Hepatocyte (in vitro differentiated cells): ENCODE measurements around the gene ZNF548. TPM values are rescaled to one million over a fixed set of nuclear protein-coding genes. Genes with fewer than 3 reads are reported as not detected.
A peak's percentile ranks its signal among the peaks of the same experiment; 100 is the strongest.

ENCODE experiments used
- DNase-seq: peaks from one replicate; pipeline ENCODE4 v3.0.0-alpha.2; 2016; ENCODE audit warnings: low spot score
- H2AFZ ChIP-seq: fragments of 200-600 bp; sonication (generic); 2 replicates; pipeline ENCODE4 v1.6.0; 2016; ENCODE audit warnings: antibody characterized with exemption, mild to moderate bottlenecking
- H3K27ac ChIP-seq: fragments of 200-600 bp; sonication (generic); 2 replicates; pipeline ENCODE4 v1.5.1; 2016; ENCODE audit warnings: mild to moderate bottlenecking
- H3K27me3 ChIP-seq: fragments of 200-600 bp; sonication (generic); 2 replicates; pipeline ENCODE4 v1.6.1; 2016
- H3K36me3 ChIP-seq: fragments of 200-600 bp; sonication (generic); replicated peaks from 2 replicates; pipeline ENCODE4 v1.5.1; 2016; ENCODE audit warnings: low read depth; ENCODE audit not compliant: insufficient read depth
- H3K4me1 ChIP-seq: fragments of 200-600 bp; sonication (generic); 2 replicates; pipeline ENCODE4 v1.5.1; 2016; ENCODE audit warnings: mild to moderate bottlenecking, moderate library complexity; ENCODE audit not compliant: insufficient read depth
- H3K4me2 ChIP-seq: fragments of 200-600 bp; sonication (generic); 2 replicates; pipeline ENCODE4 v1.6.0; 2016
- H3K4me3 ChIP-seq: fragments of 200-600 bp; sonication (generic); 2 replicates; pipeline ENCODE4 v1.5.1; 2016; ENCODE audit warnings: mild to moderate bottlenecking
- H3K79me2 ChIP-seq: fragments of 200-600 bp; sonication (generic); 2 replicates; pipeline ENCODE4 v1.6.0; 2017; ENCODE audit warnings: mild to moderate bottlenecking
- H3K9me2 ChIP-seq: fragments of 200-600 bp; sonication (generic); replicated peaks from 2 replicates; pipeline ENCODE4 v1.6.0; 2017; ENCODE audit warnings: mild to moderate bottlenecking; ENCODE audit not compliant: insufficient read depth
- H3K9me3 ChIP-seq: fragments of 200-600 bp; sonication (generic); 2 replicates; pipeline ENCODE4 v1.5.1; 2016; ENCODE audit warnings: low read depth, mild to moderate bottlenecking
- H4K20me1 ChIP-seq: fragments of 200-600 bp; sonication (generic); 2 replicates; pipeline ENCODE4 v1.6.0; 2016; ENCODE audit warnings: mild to moderate bottlenecking; ENCODE audit not compliant: insufficient read depth, poor library complexity, severe bottlenecking
- EZH2 ChIP-seq: fragments of 200-600 bp; sonication (generic); IDR thresholded peaks from 2 replicates; pipeline ENCODE4 v1.6.1; 2016; ENCODE audit warnings: antibody characterized with exemption, mild to moderate bottlenecking, borderline replicate concordance
- EZH2phosphoT487 ChIP-seq: fragments of 200-600 bp; sonication (generic); IDR thresholded peaks from one replicate; pipeline ENCODE4 v1.6.1; 2018; ENCODE audit warnings: antibody characterized with exemption, mild to moderate bottlenecking, low read depth, moderate library complexity; ENCODE audit not compliant: unreplicated experiment, severe bottlenecking
- WGBS: methylation state at CpG from one replicate; pipeline ENCODE4 v1.1.6; 2016; ENCODE audit warnings: low lambda C conversion rate; ENCODE audit errors: missing lambda C conversion rate; 5-methylcytosine and 5-hydroxymethylcytosine counted together
- polyA plus RNA-seq: library from polyadenylated mRNA; unstranded; fragments of >200 nt; fragmentation: Nextera tagmentation; extraction: Ambion mirVana; gene quantifications from 2 replicates; pipeline ENCODE4 v1.2.1, GENCODE V29; 2016
- total RNA-seq: library from RNA; depleted of rRNA; stranded (reverse); fragments of >200 nt; gene quantifications from 2 replicates; pipeline ENCODE4 v1.2.3, GENCODE V29; 2014
- TF ChIP-seq, protein P1 (sequence below): fragments of 200-600 bp; sonication (generic); IDR thresholded peaks from 2 replicates; pipeline ENCODE4 v1.5.1; 2016; ENCODE audit warnings: antibody characterized with exemption, mild to moderate bottlenecking; ENCODE audit not compliant: poor library complexity

Gene ZNF548
- total RNA-seq (17.6 and 26.3 TPM in 2 replicates), polyA plus RNA-seq (8.1 and 9.3 TPM in 2 replicates)

DNA sequence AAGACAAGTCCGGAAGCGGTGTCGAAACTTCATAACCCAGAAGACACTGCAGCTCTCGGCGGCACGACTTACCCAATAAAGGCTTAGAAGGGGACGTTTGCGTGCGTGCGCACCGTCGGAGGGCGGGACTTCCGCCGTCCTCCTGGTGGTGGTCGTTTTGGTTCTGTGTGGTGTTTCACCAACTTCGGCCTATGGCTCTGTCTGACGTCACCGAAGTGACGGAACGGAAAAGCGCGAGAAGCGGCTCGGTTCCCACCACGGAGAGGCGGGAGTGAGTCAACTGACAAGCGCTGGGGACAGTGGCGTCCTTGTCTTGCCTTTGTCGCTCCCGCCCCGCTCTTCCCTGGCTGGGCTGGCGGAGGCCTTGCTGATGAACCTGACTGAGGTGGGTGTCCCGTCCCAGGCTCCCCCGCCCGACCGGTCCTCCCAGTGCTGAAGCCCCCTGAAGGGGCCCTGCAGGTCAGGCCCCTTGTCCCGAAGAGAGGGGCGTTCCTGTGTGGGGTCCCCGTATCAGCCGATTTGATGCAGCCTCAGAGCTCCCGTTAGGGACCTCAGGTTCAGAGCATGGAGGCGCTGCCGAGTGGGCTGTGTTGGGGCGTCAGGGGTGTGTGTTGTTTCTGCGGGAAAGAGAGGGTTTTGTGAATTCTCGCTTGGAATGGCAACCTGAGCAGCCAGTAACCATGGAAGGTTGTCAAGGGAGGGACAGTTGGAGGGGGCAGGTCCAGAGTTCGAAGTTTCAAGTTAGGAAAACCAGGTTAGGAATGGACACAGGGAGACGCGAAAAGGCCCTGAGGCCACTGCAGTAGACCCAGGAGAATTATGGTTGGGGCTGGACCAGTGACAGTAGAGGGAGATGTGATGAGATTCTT, at the start of gene ZNF548:
ZNF548 (plus strand) TSS at position 125 of the 869 bp plus-strand sequence; CDS start at position 371, 246 bp downstream.
- Histone ChIP-seq H3K27ac (peak within 1 kb of the TSS; percentile 95), H3K4me2 (peak within 1 kb of the TSS; percentile 94), H3K9me2 (no peaks in the 10 kb centered on the region), H4K20me1 (peaks cover 4% of the 10 kb centered on the region), H3K27me3 (no peaks in the 10 kb centered on the region), H3K4me3 (peak within 1 kb of the TSS; percentile 57), H3K36me3 (no peaks in the 10 kb centered on the region), H3K9me3 (no peaks in the 10 kb centered on the region), H2AFZ (peak within 1 kb of the TSS; percentile 94), H3K4me1 (peaks cover 9% of the 10 kb centered on the region), H3K79me2 (peaks cover 50% of the 10 kb centered on the region)
- DNase-seq, result peak; percentile 98
- 1% methylated on average over 50 of the region's 50 CpGs for WGBS
- no peak for TF ChIP-seq EZH2
- TF ChIP-seq, protein P1, sequence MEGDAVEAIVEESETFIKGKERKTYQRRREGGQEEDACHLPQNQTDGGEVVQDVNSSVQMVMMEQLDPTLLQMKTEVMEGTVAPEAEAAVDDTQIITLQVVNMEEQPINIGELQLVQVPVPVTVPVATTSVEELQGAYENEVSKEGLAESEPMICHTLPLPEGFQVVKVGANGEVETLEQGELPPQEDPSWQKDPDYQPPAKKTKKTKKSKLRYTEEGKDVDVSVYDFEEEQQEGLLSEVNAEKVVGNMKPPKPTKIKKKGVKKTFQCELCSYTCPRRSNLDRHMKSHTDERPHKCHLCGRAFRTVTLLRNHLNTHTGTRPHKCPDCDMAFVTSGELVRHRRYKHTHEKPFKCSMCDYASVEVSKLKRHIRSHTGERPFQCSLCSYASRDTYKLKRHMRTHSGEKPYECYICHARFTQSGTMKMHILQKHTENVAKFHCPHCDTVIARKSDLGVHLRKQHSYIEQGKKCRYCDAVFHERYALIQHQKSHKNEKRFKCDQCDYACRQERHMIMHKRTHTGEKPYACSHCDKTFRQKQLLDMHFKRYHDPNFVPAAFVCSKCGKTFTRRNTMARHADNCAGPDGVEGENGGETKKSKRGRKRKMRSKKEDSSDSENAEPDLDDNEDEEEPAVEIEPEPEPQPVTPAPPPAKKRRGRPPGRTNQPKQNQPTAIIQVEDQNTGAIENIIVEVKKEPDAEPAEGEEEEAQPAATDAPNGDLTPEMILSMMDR, result no peak
- no peak for TF ChIP-seq EZH2phosphoT487

GRCh38 chr19:57342582-57342981, 47.1 kb upstream of the ZNF548 start:
- Histone ChIP-seq H3K4me1 (no peaks in the 10 kb centered on the region), H3K27me3 (peaks cover 12% of the 10 kb centered on the region), H3K9me2 (no peaks in the 10 kb centered on the region), H3K27ac (no peak overlapping the region), H3K9me3 (no peaks in the 10 kb centered on the region), H4K20me1 (no peaks in the 10 kb centered on the region), H3K79me2 (no peaks in the 10 kb centered on the region), H2AFZ (no peak overlapping the region), H3K4me2 (no peak overlapping the region), H3K36me3 (no peaks in the 10 kb centered on the region), H3K4me3 (no peak overlapping the region)
- TF ChIP-seq, protein P1, result no peak
- no peak for TF ChIP-seq EZH2phosphoT487
- no peak for TF ChIP-seq EZH2
- DNase-seq, result no peak
- WGBS, result 82% methylated on average over 6 of the region's 6 CpGs

DNA sequence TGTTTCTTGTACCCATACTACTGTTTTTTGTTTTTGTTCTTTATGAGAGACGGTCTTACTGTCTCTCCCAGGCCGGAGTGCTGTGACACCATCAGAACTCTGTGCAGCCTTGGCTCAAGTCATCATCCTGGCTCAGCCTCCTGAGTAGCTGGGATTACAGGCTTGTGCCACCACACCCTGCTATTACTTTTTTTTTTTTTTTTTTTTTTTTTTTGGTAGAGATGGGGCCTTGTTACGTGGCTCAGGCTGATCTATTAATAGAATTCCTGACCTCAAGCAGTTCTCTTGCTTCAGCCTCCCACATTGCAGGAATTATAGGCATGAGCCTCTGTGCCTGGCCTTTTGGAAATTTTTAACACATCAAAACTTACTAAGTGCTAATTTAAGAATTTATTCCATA, 41.5 kb upstream of the ZNF548 start:
- Histone ChIP-seq H4K20me1 (no peaks in the 10 kb centered on the region), H3K27ac (no peak overlapping the region), H3K36me3 (no peaks in the 10 kb centered on the region), H3K4me3 (no peak overlapping the region), H3K9me2 (no peaks in the 10 kb centered on the region), H3K27me3 (peaks cover 12% of the 10 kb centered on the region), H3K79me2 (peaks cover 19% of the 10 kb centered on the region), H3K9me3 (no peaks in the 10 kb centered on the region), H3K4me2 (no peak overlapping the region), H2AFZ (no peak overlapping the region), H3K4me1 (peaks cover 12% of the 10 kb centered on the region)
- TF ChIP-seq EZH2phosphoT487, result no peak
- TF ChIP-seq EZH2, result no peak
- TF ChIP-seq, protein P1, result no peak
- no peak for DNase-seq
- 70% methylated on average over 3 of the region's 3 CpGs for WGBS
